H9 (cell line): ENCODE data around the gene MERTK. TPM values are rescaled to one million over a fixed set of nuclear protein-coding genes. Genes with fewer than 3 reads are reported as not detected.
A peak's percentile ranks its signal among the peaks of the same experiment; 100 is the strongest.

Experiments used
- DNase-seq: peaks from one replicate; pipeline ENCODE4 v3.0.0-alpha.2; 2017
- H2AFZ ChIP-seq: one replicate; pipeline ENCODE4 v1.6.1; 2013; ENCODE audit warnings: mild to moderate bottlenecking, low read length, control low read depth, moderate library complexity
- H2AK5ac ChIP-seq: 2 replicates; pipeline ENCODE4 v1.6.1; 2013; ENCODE audit warnings: low read length, control low read depth, mixed read lengths; ENCODE audit not compliant: insufficient read length
- H2BK120ac ChIP-seq: one replicate; pipeline ENCODE4 v1.6.1; 2013; ENCODE audit warnings: low read depth, mild to moderate bottlenecking, low read length, control low read depth, inconsistent platforms; ENCODE audit not compliant: poor library complexity, severe bottlenecking
- H2BK12ac ChIP-seq: 2 replicates; pipeline ENCODE4 v1.6.1; 2013; ENCODE audit warnings: low read length, control low read depth, mixed read lengths, low read depth; ENCODE audit not compliant: insufficient read length
- H2BK15ac ChIP-seq: 2 replicates; pipeline ENCODE4 v1.6.1; 2013; ENCODE audit warnings: low read depth, low read length, control low read depth
- H2BK20ac ChIP-seq: one replicate; pipeline ENCODE4 v1.6.1; 2013; ENCODE audit warnings: low read depth, mild to moderate bottlenecking, low read length, control low read depth, inconsistent platforms; ENCODE audit not compliant: poor library complexity, severe bottlenecking
- H2BK5ac ChIP-seq: 2 replicates; pipeline ENCODE4 v1.6.1; 2013; ENCODE audit warnings: low read length, control low read depth, mixed read lengths; ENCODE audit not compliant: insufficient read length
- H3K14ac ChIP-seq: 2 replicates; pipeline ENCODE4 v1.6.1; 2013; ENCODE audit warnings: low read length, control low read depth; ENCODE audit not compliant: insufficient read depth
- H3K18ac ChIP-seq: 2 replicates; pipeline ENCODE4 v1.6.1; 2013; ENCODE audit warnings: low read depth, mild to moderate bottlenecking, mixed read lengths, low read length, control low read depth; ENCODE audit not compliant: insufficient read length
- H3K23ac ChIP-seq: 2 replicates; pipeline ENCODE4 v1.6.1; 2013; ENCODE audit warnings: low read length, control low read depth, mixed read lengths, low read depth; ENCODE audit not compliant: insufficient read length
- H3K23me2 ChIP-seq: 2 replicates; pipeline ENCODE4 v1.6.1; 2013; ENCODE audit warnings: low read depth, mild to moderate bottlenecking, mixed read lengths, low read length, control low read depth; ENCODE audit not compliant: insufficient read length, poor library complexity, severe bottlenecking
- H3K27ac ChIP-seq: 2 replicates; pipeline ENCODE4 v1.5.1; 2013; ENCODE audit warnings: low read length, control low read depth, mixed read lengths, low read depth; ENCODE audit not compliant: insufficient read length
- H3K27me3 ChIP-seq: 2 replicates; pipeline ENCODE4 v1.6.1; 2013; ENCODE audit warnings: low read length, control low read depth, inconsistent platforms; ENCODE audit not compliant: insufficient read depth
- H3K4ac ChIP-seq: 2 replicates; pipeline ENCODE4 v1.6.1; 2013; ENCODE audit warnings: low read depth, mild to moderate bottlenecking, control low read depth, inconsistent platforms, low read length, moderate library complexity
- H3K4me1 ChIP-seq: 2 replicates; pipeline ENCODE4 v1.6.1; 2013; ENCODE audit warnings: low read length, control low read depth, inconsistent platforms; ENCODE audit not compliant: insufficient read depth
- H3K4me2 ChIP-seq: 2 replicates; pipeline ENCODE4 v1.6.1; 2013; ENCODE audit warnings: low read length, control low read depth, mixed read lengths; ENCODE audit not compliant: insufficient read length, insufficient read depth
- H3K56ac ChIP-seq: 2 replicates; pipeline ENCODE4 v1.6.1; 2013; ENCODE audit warnings: low read depth, mild to moderate bottlenecking, mixed read lengths, low read length, control low read depth; ENCODE audit not compliant: insufficient read length
- H3K79me1 ChIP-seq: 2 replicates; pipeline ENCODE4 v1.6.1; 2013; ENCODE audit warnings: low read depth, mild to moderate bottlenecking, moderate library complexity, low read length, control low read depth, inconsistent platforms; ENCODE audit not compliant: insufficient read depth, poor library complexity, severe bottlenecking
- H3K79me2 ChIP-seq: 2 replicates; pipeline ENCODE4 v1.6.1; 2013; ENCODE audit warnings: low read length, control low read depth, inconsistent platforms; ENCODE audit not compliant: insufficient read depth
- H3K9ac ChIP-seq: 2 replicates; pipeline ENCODE4 v1.6.1; 2013; ENCODE audit warnings: low read length, control low read depth, mixed read lengths; ENCODE audit not compliant: insufficient read length; ENCODE audit errors: extremely low read depth
- H3K9me3 ChIP-seq: one replicate; pipeline ENCODE4 v1.6.1; 2013; ENCODE audit warnings: low read depth, low read length, inconsistent platforms; ENCODE audit not compliant: control insufficient read depth
- H3T11ph ChIP-seq: one replicate; pipeline ENCODE4 v1.6.1; 2013; ENCODE audit warnings: mild to moderate bottlenecking, low read length, control low read depth, inconsistent platforms
- H4K20me1 ChIP-seq: one replicate; pipeline ENCODE4 v1.6.1; 2013; ENCODE audit not compliant: control insufficient read depth, insufficient read length, insufficient read depth
- H4K5ac ChIP-seq: 2 replicates; pipeline ENCODE4 v1.6.1; 2013; ENCODE audit warnings: low read depth, mild to moderate bottlenecking, mixed read lengths, low read length, control low read depth; ENCODE audit not compliant: insufficient read length
- H4K8ac ChIP-seq: replicated peaks from 2 replicates; pipeline ENCODE4 v1.6.1; 2013; ENCODE audit warnings: low read length, control low read depth, mixed read lengths, low read depth; ENCODE audit not compliant: insufficient read length
- H4K91ac ChIP-seq: 2 replicates; pipeline ENCODE4 v1.6.1; 2013; ENCODE audit warnings: low read depth, mild to moderate bottlenecking, moderate library complexity, mixed read lengths, low read length, control low read depth; ENCODE audit not compliant: insufficient read length
- H3K27ac Mint-ChIP-seq, 3 experiments: 2 replicates in 2 of 3; 3 replicates in 1 of 3; pipeline ENCODE4 v1.8.0; 2020 to 2021; ENCODE audit warnings: mixed read lengths in 3 of 3, mild to moderate bottlenecking in 1 of 3, moderate library complexity in 1 of 3
- H3K27me3 Mint-ChIP-seq: 2 replicates; pipeline ENCODE4 v1.8.0; 2021; ENCODE audit warnings: low read depth, mild to moderate bottlenecking, moderate library complexity, mixed read lengths
- H3K36me3 Mint-ChIP-seq, 3 experiments: 2 replicates in 2 of 3; 3 replicates in 1 of 3; pipeline ENCODE4 v1.8.0; 2020 to 2021; ENCODE audit warnings: low read depth in 3 of 3, mixed read lengths in 3 of 3; ENCODE audit not compliant: insufficient read depth in 1 of 3
- H3K4me1 Mint-ChIP-seq, 2 experiments: 2 replicates each; pipeline ENCODE4 v1.8.0; 2020; ENCODE audit warnings: mixed read lengths in 2 of 2
- H3K4me3 Mint-ChIP-seq, 2 experiments: 2 replicates in 1 of 2; 3 replicates in 1 of 2; pipeline ENCODE4 v1.8.0; 2020 to 2021; ENCODE audit warnings: mild to moderate bottlenecking in 2 of 2, mixed read lengths in 2 of 2, moderate library complexity in 1 of 2
- H3K9me3 Mint-ChIP-seq, 2 experiments: 2 replicates in 1 of 2; 3 replicates in 1 of 2; pipeline ENCODE4 v1.8.0; 2020; ENCODE audit warnings: mild to moderate bottlenecking in 2 of 2, mixed read lengths in 2 of 2, moderate library complexity in 1 of 2
- CTCF ChIP-seq: fragments of 200-600 bp; sonication (generic); conservative IDR thresholded peaks from 3 replicates; pipeline ENCODE4 v1.8.0; 2021; ENCODE audit warnings: antibody characterized with exemption, mild to moderate bottlenecking
- WGBS: extraction: QIAGEN DNeasy Blood & Tissue Kit; methylation state at CpG from one replicate; pipeline ENCODE4 v1.1.7; 2013; ENCODE audit warnings: missing lambda C conversion rate, low lambda C conversion rate, mixed read lengths; ENCODE audit not compliant: insufficient read length; ENCODE audit errors: extremely low coverage; 5-methylcytosine and 5-hydroxymethylcytosine counted together
- total RNA-seq: library from RNA; stranded (reverse); gene quantifications from 2 replicates; pipeline ENCODE4 v1.2.1, GENCODE V29; 2021

Gene MERTK
- total RNA-seq, 1 experiment from 2014 or later: 4.8 TPM

- no peaks in the 10 kb centered on the region for H4K20me1 ChIP-seq
- peak overlapping the region; percentile 90 to 92 for H3K4me3 Mint-ChIP-seq
- H3K4ac ChIP-seq: no peak overlapping the region
- H3K27ac ChIP-seq: no peak overlapping the region
- H2BK120ac ChIP-seq: no peak overlapping the region
- peak overlapping the region; percentile 70 for H3K4me2 ChIP-seq
- no peak overlapping the region for H4K8ac ChIP-seq
- H2AFZ ChIP-seq: no peak overlapping the region
- no peak for TF ChIP-seq CTCF
- no peak overlapping the region for H2BK5ac ChIP-seq
- no peak for DNase-seq
- H4K5ac ChIP-seq: no peak overlapping the region
- H3K23ac ChIP-seq: no peak overlapping the region
- H3K18ac ChIP-seq: no peak overlapping the region
- no CpG with 5 or more reads among the region's 42 CpGs for WGBS
- H3K9me3 Mint-ChIP-seq: no peaks in the 10 kb centered on the region
- H3K36me3 Mint-ChIP-seq: peaks cover 0 to 4% (median 4%) of the 10 kb centered on the region in 3 experiments; a peak in 1 of 7 replicates
- H3K27me3 Mint-ChIP-seq: peaks cover 9% of the 10 kb centered on the region
- H3K79me2 ChIP-seq: no peaks in the 10 kb centered on the region
- 0 out of 2 replicates have a peak overlapping the region, but pooled peaks have one; percentile 72 for H3K14ac ChIP-seq
- peaks cover 13 to 23% of the 10 kb centered on the region in 2 experiments for H3K4me1 Mint-ChIP-seq
- no peak overlapping the region for H3K56ac ChIP-seq
- H2BK12ac ChIP-seq: no peak overlapping the region
- no peak overlapping the region for H4K91ac ChIP-seq
- no peak overlapping the region; a peak in 1 of 7 replicates for H3K27ac Mint-ChIP-seq
- no peak overlapping the region for H2AK5ac ChIP-seq
- H2BK15ac ChIP-seq: no peak overlapping the region
- H3K23me2 ChIP-seq: peaks cover 6% of the 10 kb centered on the region
- no peak overlapping the region for H3T11ph ChIP-seq
- H3K79me1 ChIP-seq: no peaks in the 10 kb centered on the region
- peak overlapping the region; percentile 35 for H3K9ac ChIP-seq
- no peaks in the 10 kb centered on the region for H3K4me1 ChIP-seq
- no peaks in the 10 kb centered on the region for H3K27me3 ChIP-seq
- H2BK20ac ChIP-seq: no peak overlapping the region
- H3K9me3 ChIP-seq: no peaks in the 10 kb centered on the region
These were observed 157.6 kb downstream of the MERTK start for GRCh38 chr2:112055730-112056625.
